ENCODE measurements around the gene LSAMP.
"Not testable (repeated sequence)": the region's sequence is repeated elsewhere in the genome, so short reads cannot be mapped to it uniquely, and the experiment has no call there.

LSAMP gene

DNA sequence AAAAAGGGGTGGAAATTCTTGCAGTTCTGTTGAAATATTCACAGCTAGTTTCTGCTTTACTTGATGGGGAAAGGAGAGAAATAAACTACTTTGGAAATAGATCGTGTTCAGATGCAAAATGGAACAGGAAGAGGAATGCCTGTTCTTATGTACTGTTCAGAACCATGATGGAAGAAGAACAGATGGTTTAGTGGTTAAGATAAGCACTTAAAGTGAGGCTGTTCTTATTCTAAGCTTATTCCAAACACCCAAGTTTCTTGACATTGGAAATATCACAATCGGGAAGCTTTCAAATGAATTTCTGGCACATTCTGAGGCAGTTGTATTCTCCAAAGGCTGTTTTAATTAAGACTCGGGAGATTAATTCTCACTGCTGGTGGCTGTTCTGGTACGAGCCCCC lies 228.5 kb downstream of the LSAMP start:
- TF ChIP-seq, protein P1, sequence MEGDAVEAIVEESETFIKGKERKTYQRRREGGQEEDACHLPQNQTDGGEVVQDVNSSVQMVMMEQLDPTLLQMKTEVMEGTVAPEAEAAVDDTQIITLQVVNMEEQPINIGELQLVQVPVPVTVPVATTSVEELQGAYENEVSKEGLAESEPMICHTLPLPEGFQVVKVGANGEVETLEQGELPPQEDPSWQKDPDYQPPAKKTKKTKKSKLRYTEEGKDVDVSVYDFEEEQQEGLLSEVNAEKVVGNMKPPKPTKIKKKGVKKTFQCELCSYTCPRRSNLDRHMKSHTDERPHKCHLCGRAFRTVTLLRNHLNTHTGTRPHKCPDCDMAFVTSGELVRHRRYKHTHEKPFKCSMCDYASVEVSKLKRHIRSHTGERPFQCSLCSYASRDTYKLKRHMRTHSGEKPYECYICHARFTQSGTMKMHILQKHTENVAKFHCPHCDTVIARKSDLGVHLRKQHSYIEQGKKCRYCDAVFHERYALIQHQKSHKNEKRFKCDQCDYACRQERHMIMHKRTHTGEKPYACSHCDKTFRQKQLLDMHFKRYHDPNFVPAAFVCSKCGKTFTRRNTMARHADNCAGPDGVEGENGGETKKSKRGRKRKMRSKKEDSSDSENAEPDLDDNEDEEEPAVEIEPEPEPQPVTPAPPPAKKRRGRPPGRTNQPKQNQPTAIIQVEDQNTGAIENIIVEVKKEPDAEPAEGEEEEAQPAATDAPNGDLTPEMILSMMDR (IDR thresholded peaks at IDR 0.05; ENCODE audit: low read depth, low read length, missing control alignments) = no peak
- no peak overlapping the region for H3K4me3 ChIP-seq (ENCODE audit: low read depth, low read length)
- in situ Hi-C loops (cut with HindIII; ENCODE audit: low sequenced_read_pairs) = no loop called here
- no peak for DNase-seq (ENCODE audit: low read depth)

- TF ChIP-seq, protein P1 (IDR thresholded peaks at IDR 0.05; ENCODE audit: low read depth, low read length, missing control alignments) = no peak
- DNase-seq (ENCODE audit: low read depth) = no peak
- no peak overlapping the region for H3K4me3 ChIP-seq (ENCODE audit: low read depth, low read length)
- in situ Hi-C loops (cut with HindIII; ENCODE audit: low sequenced_read_pairs) = no loop called here
Measured at GRCh38 chr3:116211901-116212300, 233.4 kb downstream of the LSAMP start.

DNA sequence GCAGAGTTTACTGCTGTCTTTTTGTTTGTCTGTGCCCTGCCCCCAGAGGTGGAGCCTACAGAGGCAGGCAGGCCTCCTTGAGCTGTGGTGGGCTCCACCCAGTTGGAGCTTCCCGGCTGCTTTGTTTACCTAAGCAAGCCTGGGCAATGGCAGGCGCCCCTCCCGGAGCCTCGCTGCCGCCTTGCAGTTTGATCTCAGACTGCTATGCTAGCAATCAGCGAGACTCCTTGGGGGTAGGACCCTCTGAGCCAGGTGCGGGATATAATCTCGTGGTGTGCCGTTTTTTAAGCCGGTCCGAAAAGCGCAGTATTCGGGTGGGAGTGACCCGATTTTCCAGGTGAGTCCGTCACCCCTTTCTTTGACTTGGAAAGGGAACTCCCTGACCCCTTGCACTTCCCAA lies 236.5 kb downstream of the LSAMP start:
- in situ Hi-C loops (cut with HindIII; ENCODE audit: low sequenced_read_pairs); DNase-seq (ENCODE audit: low read depth); H3K4me3 ChIP-seq (ENCODE audit: low read depth, low read length): not testable (repeated sequence)

DNA sequence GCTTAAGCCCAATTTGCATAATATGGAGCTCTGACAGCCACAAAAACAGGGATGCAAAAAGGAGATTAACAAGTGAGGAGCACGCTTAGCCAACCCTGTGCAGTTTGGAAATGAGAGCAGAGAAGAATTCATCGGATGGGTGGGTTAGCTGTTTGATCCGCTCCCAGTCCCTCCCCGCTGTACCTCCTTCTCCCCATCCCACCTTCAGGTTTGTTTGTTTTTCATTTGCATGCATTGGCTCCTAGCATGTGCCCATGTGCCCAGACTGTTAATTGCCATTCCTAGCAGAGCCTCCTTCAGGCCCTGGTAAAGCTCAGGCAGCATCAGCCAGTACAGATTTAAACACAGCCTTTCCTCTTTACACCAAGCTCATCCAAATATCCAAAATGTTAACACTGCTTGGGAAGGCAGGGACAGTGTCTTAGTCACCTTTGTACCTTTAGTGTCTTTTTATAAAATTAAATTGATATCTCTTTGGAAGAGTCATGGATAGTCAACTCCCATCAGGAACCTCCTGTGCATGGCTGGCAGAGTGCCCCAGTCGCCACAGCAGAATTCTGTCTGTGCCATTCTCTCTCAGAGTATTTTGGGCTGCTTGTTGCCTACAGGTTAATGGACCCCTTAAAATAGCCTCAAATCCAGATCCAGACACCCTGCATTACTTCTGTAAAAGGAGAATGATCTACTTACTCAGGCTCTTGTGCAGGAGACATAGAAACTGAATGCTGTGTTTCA lies 244.2 kb downstream of the LSAMP start:
- TF ChIP-seq, protein P1 (IDR thresholded peaks at IDR 0.05; ENCODE audit: low read depth, low read length, missing control alignments) = no peak
- in situ Hi-C loops (cut with HindIII; ENCODE audit: low sequenced_read_pairs) = no loop called here
- H3K4me3 ChIP-seq (ENCODE audit: low read depth, low read length) = no peak overlapping the region
- no peak for DNase-seq (ENCODE audit: low read depth)

GRCh38 chr3:116199063-116199462 lies 246.2 kb downstream of the LSAMP start:
- TF ChIP-seq, protein P1 (IDR thresholded peaks at IDR 0.05; ENCODE audit: low read depth, low read length, missing control alignments) = no peak
- in situ Hi-C loops (cut with HindIII; ENCODE audit: low sequenced_read_pairs) = no loop called here
- no peak for DNase-seq (ENCODE audit: low read depth)
- H3K4me3 ChIP-seq (ENCODE audit: low read depth, low read length) = no peak overlapping the region

DNA sequence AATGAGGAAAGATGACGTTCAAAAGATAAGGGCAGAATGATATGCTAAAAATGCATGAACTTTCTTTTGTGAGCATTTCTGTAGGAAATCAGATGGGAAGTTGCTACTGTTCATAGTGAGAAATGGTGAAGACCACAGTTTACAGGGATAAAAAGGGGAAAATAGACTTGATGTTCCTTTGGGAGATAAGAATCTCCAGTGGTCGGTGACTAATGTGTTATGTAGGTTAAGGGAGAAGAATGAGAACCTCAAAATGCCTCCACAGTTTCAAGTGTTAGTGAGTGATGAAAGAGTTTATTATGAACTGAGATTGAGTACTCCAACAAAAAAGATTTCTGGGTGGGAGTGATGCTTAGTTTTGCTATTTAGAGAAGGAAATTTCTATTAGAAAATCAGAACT lies 247.2 kb downstream of the LSAMP start:
- DNase-seq (ENCODE audit: low read depth) = no peak
- no peak overlapping the region for H3K4me3 ChIP-seq (ENCODE audit: low read depth, low read length)
- TF ChIP-seq, protein P1 (IDR thresholded peaks at IDR 0.05; ENCODE audit: low read depth, low read length, missing control alignments) = no peak
- in situ Hi-C loops (cut with HindIII; ENCODE audit: low sequenced_read_pairs) = no loop called here

DNA sequence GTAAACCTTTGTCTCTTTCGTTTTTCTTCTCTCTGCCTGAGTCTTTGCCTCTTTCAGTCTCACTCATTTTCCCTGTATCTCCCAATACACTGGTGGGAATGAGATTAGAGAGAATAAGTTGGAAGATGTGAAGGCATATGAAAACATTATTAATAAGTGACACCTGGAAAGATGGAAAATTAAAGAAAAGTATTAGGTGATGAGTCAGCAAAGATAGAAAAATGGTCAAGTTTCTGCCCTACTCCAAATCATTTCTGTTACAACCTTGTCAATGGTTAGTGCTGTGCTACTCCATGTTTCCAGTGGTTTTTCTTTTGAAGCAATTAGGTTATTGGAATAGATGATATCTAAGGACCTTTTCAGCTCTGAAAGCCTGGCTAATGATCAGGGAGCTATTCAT lies 252.8 kb downstream of the LSAMP start:
- TF ChIP-seq, protein P1 (IDR thresholded peaks at IDR 0.05; ENCODE audit: low read depth, low read length, missing control alignments) = no peak
- no peak for DNase-seq (ENCODE audit: low read depth)
- no peak overlapping the region for H3K4me3 ChIP-seq (ENCODE audit: low read depth, low read length)
- in situ Hi-C loops (cut with HindIII; ENCODE audit: low sequenced_read_pairs) = no loop called here
